GM23338 (cell line): Measurements from ENCODE around the gene CPNE8.

Source experiments
- CTCF ChIP-seq, 2 experiments: fragments of 200-600 bp in 1 of 2; sonication (generic) in 1 of 2; conservative IDR thresholded peaks; 2 replicates each; pipeline versions ENCODE4 v1.5.1 to v1.6.1; 2016 to 2017; ENCODE audit warnings: antibody characterized with exemption in 2 of 2, low read depth in 2 of 2, mild to moderate bottlenecking in 2 of 2, moderate library complexity in 1 of 2
- EZH2phosphoT487 ChIP-seq: fragments of 200-600 bp; sonication (generic); IDR thresholded peaks from one replicate; pipeline ENCODE4 v1.8.1; 2018; ENCODE audit warnings: antibody characterized with exemption; ENCODE audit not compliant: unreplicated experiment
- JUNB ChIP-seq: IDR thresholded peaks from one replicate; pipeline ENCODE4 v1.6.1; 2016; ENCODE audit warnings: antibody characterized with exemption; ENCODE audit not compliant: unreplicated experiment
- POLR2AphosphoS5 ChIP-seq: IDR thresholded peaks from 2 replicates; pipeline ENCODE4 v1.6.1; 2016; ENCODE audit warnings: antibody characterized with exemption, low read depth

GRCh38 chr12:38895446-38895845, 9.9 kb downstream of the CPNE8 start:
- TF ChIP-seq EZH2phosphoT487, result no peak
- no peak for TF ChIP-seq JUNB
- no peak for TF ChIP-seq CTCF (conservative IDR thresholded peaks at IDR 0.05; ENCODE audit: low read depth in 2 of 2)
- no peak for TF ChIP-seq POLR2AphosphoS5
